Smooth muscle cell of the brain vasculature (primary cell): ENCODE data around the gene WDR64.

Source experiments
- DNase-seq: peaks from one replicate; pipeline ENCODE4 v3.0.0-alpha.2; 2012; ENCODE audit warnings: low read depth, low spot score

The WDR64 gene

GRCh38 chr1:241652012-241652411 lies at the start of gene WDR64:
TSS of gene WDR64 (plus strand) at chr1:241652281. CDS start at chr1:241652485, 204 bp downstream.
- no peak for DNase-seq

- DNase-seq: peak; percentile 36
Observed at GRCh38 chr1:241603731-241604245, 48.3 kb upstream of the WDR64 start.

GRCh38 chr1:241605146-241605805 lies 46.8 kb upstream of the WDR64 start:
- DNase-seq: no peak

GRCh38 chr1:241606544-241606943 lies 45.5 kb upstream of the WDR64 start:
- no peak for DNase-seq

GRCh38 chr1:241607497-241607896 lies 44.6 kb upstream of the WDR64 start:
- DNase-seq: no peak

GRCh38 chr1:241608379-241609033 lies 43.6 kb upstream of the WDR64 start:
- DNase-seq: no peak

GRCh38 chr1:241610056-241610815 lies 41.8 kb upstream of the WDR64 start:
- DNase-seq: no peak

- no peak for DNase-seq
Observed at GRCh38 chr1:241611063-241611462, 41.0 kb upstream of the WDR64 start.

- no peak for DNase-seq
Observed at GRCh38 chr1:241611736-241612135, 40.3 kb upstream of the WDR64 start.

GRCh38 chr1:241612533-241613477 lies 39.3 kb upstream of the WDR64 start:
- peak; percentile 40 for DNase-seq

- no peak for DNase-seq
Observed at GRCh38 chr1:241614144-241614543, 37.9 kb upstream of the WDR64 start.

GRCh38 chr1:241614572-241614971 lies 37.5 kb upstream of the WDR64 start:
- DNase-seq: no peak

GRCh38 chr1:241615043-241615974 lies 36.8 kb upstream of the WDR64 start:
- no peak for DNase-seq

GRCh38 chr1:241617426-241617825 lies 34.7 kb upstream of the WDR64 start:
- DNase-seq: no peak

GRCh38 chr1:241622669-241623068 lies 29.4 kb upstream of the WDR64 start:
- DNase-seq: no peak

GRCh38 chr1:241624935-241625334 lies 27.1 kb upstream of the WDR64 start:
- DNase-seq: no peak

GRCh38 chr1:241627453-241628259 lies 24.4 kb upstream of the WDR64 start:
- DNase-seq: no peak

- no peak for DNase-seq
Observed at GRCh38 chr1:241630005-241630404, 22.1 kb upstream of the WDR64 start.

GRCh38 chr1:241630476-241630875 lies 21.6 kb upstream of the WDR64 start:
- no peak for DNase-seq
